Neutrophil (primary cell): Measurements from ENCODE around the gene SPEF1.

Source experiments
- H3K27ac ChIP-seq: fragments of 200-600 bp; sonication (generic); 2 replicates; pipeline ENCODE4 v1.5.1; 2016; ENCODE audit warnings: mild to moderate bottlenecking, moderate library complexity
- H3K27me3 ChIP-seq: fragments of 200-600 bp; sonication (generic); 2 replicates; pipeline ENCODE4 v1.6.0; 2016; ENCODE audit warnings: mild to moderate bottlenecking
- H3K36me3 ChIP-seq: fragments of 200-600 bp; sonication (generic); 2 replicates; pipeline ENCODE4 v1.5.1; 2017
- H3K4me1 ChIP-seq, 2 experiments: fragments of 200-600 bp in 1 of 2; sonication (generic) in 1 of 2; 1 replicate in 1 of 2; 2 replicates in 1 of 2; pipeline versions ENCODE4 v1.5.1 to v1.6.1; 2013 to 2016; ENCODE audit warnings: low read depth in 1 of 2, low read length in 1 of 2, mild to moderate bottlenecking in 1 of 2, moderate library complexity in 1 of 2; ENCODE audit not compliant: control insufficient read depth in 1 of 2, insufficient read depth in 1 of 2
- H3K4me3 ChIP-seq, 2 experiments: fragments of 200-600 bp in 1 of 2; sonication (generic) in 1 of 2; 1 replicate in 1 of 2; 2 replicates in 1 of 2; pipeline ENCODE4 v1.5.1; 2013 to 2016; ENCODE audit warnings: low read depth in 1 of 2, low read length in 1 of 2, mild to moderate bottlenecking in 1 of 2, moderate library complexity in 1 of 2
- H3K9me3 ChIP-seq: fragments of 200-600 bp; sonication (generic); 2 replicates; pipeline ENCODE4 v1.5.1; 2016
- CTCF ChIP-seq: fragments of 200-600 bp; sonication (generic); IDR thresholded peaks from 2 replicates; pipeline ENCODE4 v1.5.1; 2016; ENCODE audit warnings: antibody characterized with exemption

The SPEF1 gene

GRCh38 chr20:3812975-3813847 lies 32.0 kb upstream of the SPEF1 start:
- TF ChIP-seq CTCF, result no peak
- Histone ChIP-seq H3K27ac (no peak overlapping the region), H3K9me3 (no peaks in the 10 kb centered on the region), H3K27me3 (peaks cover 23% of the 10 kb centered on the region), H3K4me1 (peaks cover 9 to 11% of the 10 kb centered on the region in 2 experiments), H3K36me3 (no peaks in the 10 kb centered on the region), H3K4me3 (no peak overlapping the region)

- no peak for TF ChIP-seq CTCF
- Histone ChIP-seq H3K27me3 (peaks cover 33% of the 10 kb centered on the region), H3K27ac (no peak overlapping the region), H3K36me3 (no peaks in the 10 kb centered on the region), H3K4me1 (peaks cover 9 to 11% of the 10 kb centered on the region in 2 experiments), H3K9me3 (no peaks in the 10 kb centered on the region), H3K4me3 (no peak overlapping the region)
These were observed 31.0 kb upstream of the SPEF1 start for GRCh38 chr20:3812259-3812681.

GRCh38 chr20:3811467-3812258 lies 30.4 kb upstream of the SPEF1 start:
- Histone ChIP-seq H3K36me3 (no peaks in the 10 kb centered on the region), H3K27ac (no peak overlapping the region), H3K4me1 (peaks cover 9 to 11% of the 10 kb centered on the region in 2 experiments), H3K27me3 (peaks cover 34% of the 10 kb centered on the region), H3K4me3 (peak overlapping the region; percentile 22 to 49), H3K9me3 (no peaks in the 10 kb centered on the region)
- TF ChIP-seq CTCF, result no peak

- H3K4me3 ChIP-seq, result no peak overlapping the region
- peaks cover 33% of the 10 kb centered on the region for H3K27me3 ChIP-seq
- H3K36me3 ChIP-seq, result peaks cover 22% of the 10 kb centered on the region
- no peak for TF ChIP-seq CTCF
- H3K9me3 ChIP-seq, result no peaks in the 10 kb centered on the region
- peaks cover 9 to 11% of the 10 kb centered on the region in 2 experiments for H3K4me1 ChIP-seq
- no peak overlapping the region for H3K27ac ChIP-seq
These were observed 27.3 kb upstream of the SPEF1 start for GRCh38 chr20:3808544-3808943.

- H3K27ac ChIP-seq, result no peak overlapping the region
- H3K4me1 ChIP-seq, result no peaks in the 10 kb centered on the region
- H3K4me3 ChIP-seq, result no peak overlapping the region
- no peak for TF ChIP-seq CTCF
- H3K9me3 ChIP-seq, result no peaks in the 10 kb centered on the region
- peaks cover 56% of the 10 kb centered on the region for H3K36me3 ChIP-seq
- H3K27me3 ChIP-seq, result peaks cover 10% of the 10 kb centered on the region
These were observed 23.5 kb upstream of the SPEF1 start for GRCh38 chr20:3804781-3805180.
